WTC11 (cell line): Measurements from ENCODE around the gene TMEM52. TPM values are rescaled to one million over a fixed set of nuclear protein-coding genes. Genes with fewer than 3 reads are reported as not detected.

Experiments used
- ATAC-seq: fragments of 200-7000 bp; cut with Tn5 transposase; 2 replicates; pipeline ENCODE4 v1.10.0; 2021; ENCODE audit warnings: mild to moderate bottlenecking, moderate library complexity
- CTCF ChIA-PET: fragments of 300-600 bp; sonication (Branson Sonifier 250); formaldehyde crosslinking; loops from one replicate; lab custom pipeline; 2021; ENCODE audit warnings: antibody characterized with exemption; lab: Charles Lee
- POLR2A ChIA-PET: fragments of 350-600 bp; sonication (Branson Sonifier 250); formaldehyde crosslinking; loops from one replicate; lab custom pipeline; 2021; ENCODE audit warnings: antibody characterized with exemption; lab: Charles Lee
- DNase-seq: peaks from one replicate; pipeline ENCODE4 v3.0.0; 2021; ENCODE audit warnings: low spot score
- H3K27ac Mint-ChIP-seq: 2 replicates; pipeline ENCODE4 v1.8.0; 2021; ENCODE audit warnings: mixed read lengths
- H3K27me3 Mint-ChIP-seq: 2 replicates; pipeline ENCODE4 v1.8.0; 2021; ENCODE audit warnings: low read depth, mild to moderate bottlenecking, moderate library complexity, mixed read lengths
- H3K36me3 Mint-ChIP-seq: 2 replicates; pipeline ENCODE4 v1.8.0; 2021; ENCODE audit warnings: mixed read lengths
- H3K4me1 Mint-ChIP-seq: 2 replicates; pipeline ENCODE4 v1.8.0; 2022; ENCODE audit warnings: mixed read lengths
- H3K4me3 Mint-ChIP-seq: 2 replicates; pipeline ENCODE4 v1.8.0; 2021; ENCODE audit warnings: mild to moderate bottlenecking, moderate library complexity, mixed read lengths
- H3K9me3 Mint-ChIP-seq: 2 replicates; pipeline ENCODE4 v1.8.0; 2021; ENCODE audit warnings: mixed read lengths
- E2F4 ChIP-seq: sonication (generic); formaldehyde crosslinking; IDR thresholded peaks from 2 replicates; pipeline ENCODE4 v1.8.1; 2022; ENCODE audit warnings: low read depth, mild to moderate bottlenecking, moderate library complexity, missing genetic modification reagents, borderline replicate concordance
- E2F5 ChIP-seq: sonication (generic); formaldehyde crosslinking; IDR thresholded peaks from 2 replicates; pipeline ENCODE4 v1.8.1; 2022; ENCODE audit warnings: mild to moderate bottlenecking, moderate library complexity, missing genetic modification reagents
- FOXP4 ChIP-seq: sonication (generic); formaldehyde crosslinking; IDR thresholded peaks from 2 replicates; pipeline ENCODE4 v1.8.0; 2022; ENCODE audit warnings: mild to moderate bottlenecking, missing genetic modification reagents
- JAZF1 ChIP-seq: fragments of 250-450 bp; sonication (Bioruptor Pico); IDR thresholded peaks from 2 replicates; pipeline ENCODE4 v1.9.0; 2021; ENCODE audit warnings: moderate library complexity, mild to moderate bottlenecking, inconsistent platforms
- MXD4 ChIP-seq: fragments of 250-450 bp; sonication (Bioruptor Pico); IDR thresholded peaks from 2 replicates; pipeline ENCODE4 v1.8.0; 2021; ENCODE audit warnings: mild to moderate bottlenecking, moderate library complexity, borderline replicate concordance
- MYBL2 ChIP-seq: sonication (generic); formaldehyde crosslinking; IDR thresholded peaks from 2 replicates; pipeline ENCODE4 v1.8.1; 2023; ENCODE audit warnings: mild to moderate bottlenecking, moderate library complexity, missing genetic modification reagents
- SP1 ChIP-seq: sonication (generic); formaldehyde crosslinking; conservative IDR thresholded peaks from 2 replicates; pipeline ENCODE4 v1.8.1; 2022; ENCODE audit warnings: missing genetic modification reagents
- STAT6 ChIP-seq: sonication (generic); formaldehyde crosslinking; conservative IDR thresholded peaks from 2 replicates; pipeline ENCODE4 v1.8.1; 2023; ENCODE audit warnings: mild to moderate bottlenecking, low read depth, missing genetic modification reagents, moderate library complexity
- USF1 ChIP-seq: sonication (generic); formaldehyde crosslinking; IDR thresholded peaks from 2 replicates; pipeline ENCODE4 v1.8.0; 2022; ENCODE audit warnings: mild to moderate bottlenecking, missing genetic modification reagents
- USF2 ChIP-seq: sonication (generic); formaldehyde crosslinking; IDR thresholded peaks from 2 replicates; pipeline ENCODE4 v1.8.1; 2023; ENCODE audit warnings: mild to moderate bottlenecking, missing genetic modification reagents, moderate library complexity
- ZBTB43 ChIP-seq: sonication (generic); formaldehyde crosslinking; IDR thresholded peaks from 2 replicates; pipeline ENCODE4 v1.8.1; 2023; ENCODE audit warnings: mild to moderate bottlenecking, missing genetic modification reagents
- ZNF232 ChIP-seq: sonication (generic); formaldehyde crosslinking; IDR thresholded peaks from 2 replicates; pipeline ENCODE4 v1.8.0; 2022; ENCODE audit warnings: mild to moderate bottlenecking, missing genetic modification reagents
- ZNF263 ChIP-seq: sonication (generic); formaldehyde crosslinking; IDR thresholded peaks from 2 replicates; pipeline ENCODE4 v1.8.1; 2022; ENCODE audit warnings: low read depth, mild to moderate bottlenecking, moderate library complexity, missing genetic modification reagents
- ZNF281 ChIP-seq: sonication (generic); formaldehyde crosslinking; IDR thresholded peaks from 2 replicates; pipeline ENCODE4 v1.8.0; 2023; ENCODE audit warnings: mild to moderate bottlenecking, missing genetic modification reagents
- ZNF396 ChIP-seq: fragments of 250-450 bp; sonication (Bioruptor Pico); IDR thresholded peaks from 2 replicates; pipeline ENCODE4 v1.8.0; 2021; ENCODE audit warnings: mild to moderate bottlenecking, moderate library complexity, borderline replicate concordance
- ZNF423 ChIP-seq: fragments of 250-450 bp; sonication (Bioruptor Pico); IDR thresholded peaks from 2 replicates; pipeline ENCODE4 v2.1.2; 2022; ENCODE audit warnings: mild to moderate bottlenecking, moderate library complexity
- ZNF671 ChIP-seq: fragments of 250-450 bp; sonication (Bioruptor Pico); IDR thresholded peaks from 2 replicates; pipeline ENCODE4 v1.8.0; 2021; ENCODE audit warnings: mild to moderate bottlenecking
- total RNA-seq: library from RNA; stranded (reverse); gene quantifications from 3 replicates; pipeline ENCODE4 v1.2.3, GENCODE V29; 2021

The TMEM52 gene
- total RNA-seq, 1 experiment from 2014 or later: 21.9 TPM

- H3K4me1 Mint-ChIP-seq: peaks cover 20% of the 10 kb centered on the region
These were observed 43.7 kb upstream of the TMEM52 start for GRCh38 chr1:1962752-1963151.

More at GRCh38 chr1:1962752-1963151, 43.7 kb upstream of the TMEM52 start:
- TF ChIP-seq ZNF396 (CRISPR knock-in tag): no peak
- TF ChIP-seq STAT6: no peak
- TF ChIP-seq ZNF281 (CRISPR knock-in tag): no peak
- TF ChIP-seq E2F5 (CRISPR knock-in tag): no peak
- no peak for TF ChIP-seq ZNF423 (CRISPR knock-in tag)
- TF ChIP-seq E2F4 (CRISPR knock-in tag): no peak
- no peak for TF ChIP-seq MXD4 (CRISPR knock-in tag)
- no peak for TF ChIP-seq USF2
- TF ChIP-seq ZBTB43: no peak
- TF ChIP-seq ZNF671: no peak
- no peak for TF ChIP-seq JAZF1 (CRISPR knock-in tag)
- TF ChIP-seq USF1: no peak
- TF ChIP-seq ZNF232 (CRISPR knock-in tag): no peak
- no peak for TF ChIP-seq ZNF263
- TF ChIP-seq SP1 (CRISPR knock-in tag): no peak
- no peak for TF ChIP-seq MYBL2
- TF ChIP-seq FOXP4 (CRISPR knock-in tag): no peak
- Mint-ChIP-seq H3K27ac (no peak overlapping the region), H3K36me3 (no peaks in the 10 kb centered on the region), H3K9me3 (peaks cover 2% of the 10 kb centered on the region; the same call in 1 of the 2 replicates), H3K4me3 (no peak overlapping the region), H3K27me3 (no peaks in the 10 kb centered on the region; the same call in 1 of the 2 replicates)
- ChIA-PET POLR2A (no interaction called here), CTCF (interaction anchor here (11.8 kb wide), 1 partner anchor 82 kb away, joined by 312 read pairs; the partner anchor contains the start of gene PRKCZ)
- ATAC-seq (no peak), DNase-seq (no peak)
